GM11168 (cell line): ENCODE results near the gene OR52E6.

Experiments used
- in situ Hi-C: fragments of 300-500 bp; cut with MboI; formaldehyde crosslinking; loops from one replicate; pipeline ENCODE4 v1.12.0; 2022; ENCODE audit warnings: low sequenced_read_pairs; ENCODE audit not compliant: unreplicated experiment

OR52E6 gene

GRCh38 chr11:5841797-5842196, at the start of gene OR52E6:
Gene OR52E6 (minus strand): TSS chr11:5841897. CDS start chr11:5841897, 0 bp downstream.
- in situ Hi-C loops: no loop called here

GRCh38 chr11:5891216-5891800, 49.6 kb upstream of the OR52E6 start:
- in situ Hi-C loops: no loop called here

- in situ Hi-C loops: no loop called here
These were observed 46.0 kb upstream of the OR52E6 start for GRCh38 chr11:5887661-5888060.

- in situ Hi-C loops: no loop called here
These were observed 45.5 kb upstream of the OR52E6 start for GRCh38 chr11:5887172-5887571.

GRCh38 chr11:5881756-5882155, 40.1 kb upstream of the OR52E6 start:
- in situ Hi-C loops: no loop called here

- in situ Hi-C loops: no loop called here
These were observed 38.6 kb upstream of the OR52E6 start, which contains the start of gene OR52E4 for GRCh38 chr11:5880329-5880728. Gene OR52E4 (plus strand): TSS chr11:5880629. CDS start chr11:5884293, 3,664 bp downstream.

GRCh38 chr11:5878564-5878963, 36.9 kb upstream of the OR52E6 start:
- in situ Hi-C loops: no loop called here

GRCh38 chr11:5865826-5866225, 24.1 kb upstream of the OR52E6 start:
- in situ Hi-C loops: no loop called here

GRCh38 chr11:5857590-5857989, 15.9 kb upstream of the OR52E6 start, which contains the start of gene OR52E8:
Gene OR52E8 (minus strand): TSS chr11:5857690. CDS start chr11:5857690, 0 bp downstream.
- in situ Hi-C loops: no loop called here

GRCh38 chr11:5851002-5851401, 9.3 kb upstream of the OR52E6 start:
- in situ Hi-C loops: no loop called here

GRCh38 chr11:5847711-5848110, 6.0 kb upstream of the OR52E6 start:
- in situ Hi-C loops: no loop called here

GRCh38 chr11:5846701-5847100, 5.0 kb upstream of the OR52E6 start:
- in situ Hi-C loops: no loop called here

GRCh38 chr11:5837695-5838094, 4.0 kb downstream of the OR52E6 start:
- in situ Hi-C loops: no loop called here

- in situ Hi-C loops: no loop called here
These were observed 8.3 kb downstream of the OR52E6 start for GRCh38 chr11:5833446-5833845.

- in situ Hi-C loops: no loop called here
These were observed 10.4 kb downstream of the OR52E6 start for GRCh38 chr11:5831196-5831829.

- in situ Hi-C loops: loop anchor here (25.0 kb wide), 1 partner anchor 331 kb away; the partner anchor contains the start of gene OR52D1
These were observed 23.3 kb downstream of the OR52E6 start for GRCh38 chr11:5818245-5818886.

GRCh38 chr11:5815534-5815933, 26.2 kb downstream of the OR52E6 start:
- in situ Hi-C loops: loop anchor here (25.0 kb wide), 1 partner anchor 328 kb away; the partner anchor contains the start of gene OR52D1

GRCh38 chr11:5809905-5810795, 31.5 kb downstream of the OR52E6 start:
- in situ Hi-C loops: loop anchor here (25.0 kb wide), 1 partner anchor 323 kb away; the partner anchor contains the start of gene OR52D1

- in situ Hi-C loops: loop anchor here (25.0 kb wide), 1 partner anchor 322 kb away; the partner anchor contains the start of gene OR52D1
These were observed 32.6 kb downstream of the OR52E6 start for GRCh38 chr11:5809122-5809519.

- in situ Hi-C loops: loop anchor here (25.0 kb wide), 1 partner anchor 321 kb away; the partner anchor contains the start of gene OR52D1
These were observed 33.1 kb downstream of the OR52E6 start, which contains the start of gene OR52N2 for GRCh38 chr11:5808500-5809121. Gene OR52N2 (plus strand): TSS chr11:5808924. CDS start chr11:5820336, 11,412 bp downstream.
